HG03571 (cell line): Measurements from ENCODE around the gene MCM9.
"Not testable (repeated sequence)": the region's sequence is repeated elsewhere in the genome, so short reads cannot be mapped to it uniquely, and the experiment has no call there.

Source experiments
- ATAC-seq: cut with Tn5 transposase; IDR thresholded peaks from one replicate; pipeline ENCODE4 v1.9.1; 2021; ENCODE audit not compliant: unreplicated experiment

MCM9 gene

DNA sequence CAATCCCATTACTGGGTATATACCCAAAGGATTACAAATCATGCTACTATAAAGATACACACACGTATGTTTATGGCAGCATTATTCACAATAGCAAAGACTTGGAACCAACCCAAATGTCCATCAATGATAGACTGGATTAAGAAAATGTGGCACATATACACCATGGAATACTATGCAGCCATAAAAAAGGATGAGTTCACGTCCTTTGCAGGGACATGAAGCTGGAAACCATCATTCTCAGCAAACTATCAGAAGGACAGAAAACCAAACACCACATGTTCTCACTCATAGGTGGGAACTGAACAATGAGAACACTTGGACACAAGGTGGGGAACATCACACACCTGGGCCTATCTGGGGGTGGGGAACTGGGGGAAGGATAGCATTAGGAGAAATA lies 66.1 kb downstream of the MCM9 start:
- not testable (repeated sequence) for ATAC-seq

DNA sequence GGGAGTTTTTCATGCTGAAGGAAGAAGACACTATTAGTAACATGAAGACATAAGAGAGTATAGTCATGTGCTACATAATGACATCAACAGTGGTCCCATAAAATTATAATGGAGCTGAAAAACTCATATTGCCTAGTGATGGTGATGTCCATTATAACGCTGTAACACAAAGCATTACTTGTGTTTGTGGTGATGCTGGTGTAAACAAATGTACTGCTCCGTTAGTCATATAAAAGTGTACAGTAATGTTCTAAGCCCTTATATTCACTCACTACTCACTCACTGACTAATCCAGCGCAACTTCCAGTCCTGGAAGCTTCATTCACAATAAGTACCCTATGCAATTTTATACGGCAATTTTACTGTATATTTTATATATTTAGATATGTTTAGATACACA lies 67.8 kb downstream of the MCM9 start:
- ATAC-seq: no peak

DNA sequence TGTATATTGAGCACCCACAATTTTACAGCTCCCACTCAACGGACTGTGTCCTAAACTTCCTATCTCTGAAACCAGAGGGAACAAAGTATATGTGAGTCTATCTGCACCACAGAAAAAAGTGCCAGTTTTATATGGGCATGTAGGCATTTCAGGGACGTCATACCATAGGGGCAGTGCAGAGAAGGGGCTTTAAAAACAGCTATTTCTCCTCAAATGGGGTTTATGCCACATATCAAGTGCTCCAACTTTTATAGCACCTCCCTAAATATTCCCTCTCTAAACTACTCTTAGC lies 69.9 kb downstream of the MCM9 start:
- no peak for ATAC-seq

DNA sequence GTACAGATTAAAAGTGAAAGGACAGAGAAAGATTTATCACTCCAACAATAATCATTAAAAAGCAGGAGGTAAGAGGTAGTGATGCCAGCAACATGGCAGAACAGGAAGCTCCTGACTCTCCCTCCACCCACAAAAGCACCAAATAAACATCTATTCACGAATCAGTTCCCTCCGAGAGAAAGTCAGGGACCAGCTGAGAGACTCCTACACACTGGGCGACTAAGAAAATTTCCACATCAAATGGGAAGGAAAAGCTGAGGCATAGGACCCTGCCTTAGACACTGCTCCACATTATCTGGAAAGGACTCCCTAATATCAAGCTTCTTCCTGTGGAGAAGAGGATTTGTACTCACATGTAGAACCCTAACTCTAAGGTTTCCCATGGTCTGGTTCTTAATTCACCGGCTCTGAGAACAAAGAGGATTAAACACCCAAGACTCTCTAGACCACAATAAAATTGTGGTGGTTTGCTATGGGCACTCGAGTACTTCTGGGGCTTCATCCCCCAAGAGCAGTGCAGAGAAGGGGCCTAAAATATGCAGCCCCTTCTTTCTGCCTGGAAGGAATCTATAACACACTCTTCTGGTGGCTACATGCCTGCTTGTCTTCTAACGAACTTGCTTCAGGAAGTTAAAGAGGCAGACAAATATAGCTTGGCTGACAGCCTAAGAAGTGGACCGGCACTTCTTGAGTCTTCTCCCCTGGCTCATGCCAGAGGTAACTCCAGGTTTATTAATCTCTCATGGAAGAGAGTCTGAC lies 70.4 kb downstream of the MCM9 start:
- ATAC-seq: no peak

DNA sequence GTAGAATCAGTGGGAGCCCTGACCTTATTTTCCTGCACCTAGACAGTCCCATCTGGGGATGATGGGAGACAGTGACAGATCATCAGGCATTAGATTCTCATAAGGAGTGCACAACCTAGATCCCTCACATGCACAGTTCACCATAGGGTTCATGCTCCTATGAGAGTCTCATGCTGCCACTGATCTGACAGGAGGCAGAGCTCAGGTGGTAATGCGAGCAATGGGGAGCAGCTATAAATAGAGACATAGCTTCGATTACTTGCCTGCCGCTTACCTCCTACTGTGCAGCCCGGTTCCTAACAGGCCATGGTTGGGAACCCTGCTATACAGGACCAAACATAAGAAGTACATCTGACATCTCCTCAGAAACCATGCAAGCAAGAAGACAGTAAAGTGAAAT lies 72.5 kb downstream of the MCM9 start:
- no peak for ATAC-seq

DNA sequence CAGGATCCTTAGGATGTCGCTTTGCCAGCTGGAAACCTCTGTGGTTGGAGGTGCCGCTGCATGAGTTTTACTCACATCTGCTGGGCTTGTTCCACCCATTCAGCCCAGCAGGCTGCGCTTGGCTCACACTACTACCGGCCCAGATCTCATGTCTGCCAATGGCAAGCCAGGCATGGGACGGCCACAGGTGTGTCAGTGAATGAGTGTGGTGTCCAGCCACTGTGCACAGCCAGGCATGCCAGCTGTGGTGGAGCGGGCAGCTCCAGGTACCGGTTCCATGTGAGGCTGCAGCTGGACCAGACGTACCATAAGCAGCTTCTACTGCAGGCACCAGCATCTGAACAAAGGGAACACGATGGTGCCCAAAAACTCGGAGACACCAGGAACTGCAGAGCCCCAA lies 74.1 kb downstream of the MCM9 start:
- no peak for ATAC-seq

DNA sequence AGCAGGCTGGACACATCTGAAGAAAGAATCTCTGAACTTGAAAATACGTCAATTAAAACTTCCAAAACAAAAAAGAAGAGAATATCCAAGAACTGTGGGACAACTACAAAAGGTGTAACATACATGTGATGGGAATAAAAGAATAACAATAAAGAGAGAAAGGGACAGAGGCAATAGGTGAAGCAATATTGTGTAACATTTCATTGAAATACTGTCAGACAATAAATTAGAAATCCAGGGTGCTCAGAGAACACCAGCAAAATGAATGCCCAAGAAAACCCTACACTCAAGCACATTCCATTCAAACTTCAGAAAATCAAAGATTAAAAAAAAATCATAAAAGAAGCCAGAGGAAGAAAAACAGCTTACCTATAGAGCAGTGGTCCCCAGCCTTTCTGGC lies 74.6 kb downstream of the MCM9 start:
- ATAC-seq: no peak

DNA sequence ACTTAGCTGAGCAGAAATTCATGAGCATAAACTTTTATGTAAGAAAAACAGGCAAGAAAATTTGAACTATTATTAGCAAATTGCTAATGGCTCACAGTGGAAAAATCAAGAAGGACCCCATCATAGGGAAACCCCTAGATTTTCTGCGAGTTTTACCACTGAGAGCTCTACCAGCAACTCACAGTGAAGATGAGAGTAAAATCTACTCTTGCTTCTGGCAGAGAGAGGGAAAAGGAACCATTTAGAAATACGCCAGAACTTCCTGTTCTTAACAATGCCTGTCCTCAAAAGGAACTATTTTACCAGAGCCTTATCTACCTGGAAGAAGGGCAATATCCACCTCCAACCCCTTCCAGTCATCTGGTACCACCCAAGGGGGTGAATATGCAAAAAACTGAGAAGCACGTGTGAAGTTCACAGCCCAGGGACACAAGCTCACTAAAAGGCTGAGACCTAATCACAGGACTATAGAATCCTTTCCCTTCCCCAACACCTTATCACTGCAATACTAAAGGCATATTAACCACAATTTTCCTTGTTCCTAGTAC lies 75.4 kb downstream of the MCM9 start:
- no peak for ATAC-seq

DNA sequence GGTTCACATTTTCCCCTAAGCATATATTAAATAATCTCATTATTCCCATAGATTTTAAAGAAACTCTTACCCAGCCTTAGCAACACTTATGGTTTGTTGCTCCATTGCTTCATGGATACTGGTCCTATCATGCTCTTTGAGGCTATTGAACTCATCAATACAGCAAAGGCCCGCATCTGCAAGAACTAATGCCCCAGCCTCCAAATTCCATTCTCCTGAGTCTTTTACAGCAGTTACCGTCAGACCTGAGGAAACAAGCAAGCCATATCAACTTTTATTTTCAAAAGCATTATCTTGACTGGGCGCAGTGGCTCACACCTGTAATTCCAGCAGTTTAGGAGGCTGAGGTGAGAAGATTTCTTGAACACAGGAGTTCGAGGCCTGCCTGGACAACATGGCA lies 78.7 kb downstream of the MCM9 start:
- ATAC-seq: no peak

DNA sequence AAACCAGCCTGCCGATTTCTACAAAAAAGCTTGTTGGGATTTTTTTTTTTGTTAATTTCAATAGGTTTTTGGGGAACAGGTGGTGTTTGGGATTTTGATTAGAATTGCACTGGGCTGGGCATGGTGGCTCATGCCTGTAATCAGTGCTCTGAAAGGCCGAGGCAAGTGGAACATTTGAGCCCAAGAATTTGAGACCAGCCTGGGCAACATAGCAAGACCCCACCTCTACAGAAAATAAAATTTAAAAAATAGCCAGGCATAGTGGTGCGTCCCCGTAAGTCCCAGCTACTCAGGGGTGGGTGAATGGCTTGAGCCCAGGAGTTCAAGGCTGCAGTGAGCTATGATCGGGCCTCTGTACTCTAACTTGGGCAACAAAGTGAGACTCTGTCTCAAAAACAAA lies 81.6 kb downstream of the MCM9 start:
- no peak for ATAC-seq

DNA sequence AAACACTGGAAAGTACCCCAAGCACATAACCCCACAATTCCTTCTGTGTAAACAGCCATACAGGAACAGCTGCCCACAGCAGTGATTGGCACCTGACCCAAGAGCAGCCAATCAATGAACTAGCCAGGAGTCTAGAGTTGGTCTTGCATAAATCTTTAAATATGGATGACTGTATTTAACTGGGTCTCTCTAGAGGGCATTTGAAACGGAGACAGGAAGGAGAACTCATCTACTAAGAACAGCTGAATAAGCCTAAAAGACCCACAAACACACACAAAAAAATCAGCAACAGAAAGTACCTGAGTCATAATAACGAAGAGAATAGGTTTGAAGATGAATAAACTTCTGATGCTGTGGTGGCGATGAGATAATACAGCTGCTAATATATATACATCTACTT lies 90.0 kb downstream of the MCM9 start:
- peak; percentile 26 for ATAC-seq

DNA sequence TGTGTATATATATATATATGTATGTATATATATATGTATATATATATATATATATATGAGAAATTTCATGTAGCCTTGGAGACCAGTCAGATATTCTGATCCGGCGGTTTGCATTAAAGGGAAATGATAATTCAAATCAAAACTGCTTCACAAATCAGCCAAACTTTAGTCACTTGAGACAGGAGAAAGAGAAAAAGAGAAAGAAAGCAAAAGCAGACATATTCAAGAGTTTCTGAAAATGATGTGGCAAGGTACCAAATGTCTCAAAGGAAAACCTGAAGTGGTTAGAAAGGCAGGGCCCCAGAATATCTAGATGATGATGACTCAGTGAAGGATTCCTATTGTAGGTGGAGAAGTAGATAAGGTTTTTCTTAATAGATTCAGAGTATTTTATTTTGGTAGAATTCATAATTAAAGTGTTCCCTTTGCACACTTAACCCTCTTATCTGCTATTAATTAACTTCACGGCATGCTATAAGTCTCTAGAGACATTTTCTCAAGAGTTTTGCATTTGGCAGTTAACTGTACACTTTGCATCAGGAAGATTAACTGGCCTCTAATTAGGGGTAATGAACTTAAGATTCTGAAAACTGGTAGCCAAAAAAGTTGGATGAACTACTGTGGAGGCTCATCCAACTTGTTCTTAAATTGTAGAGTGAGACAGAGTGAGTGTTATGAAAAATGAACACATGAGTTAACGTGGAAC lies 91.1 kb downstream of the MCM9 start:
- peak; percentile 93 for ATAC-seq

DNA sequence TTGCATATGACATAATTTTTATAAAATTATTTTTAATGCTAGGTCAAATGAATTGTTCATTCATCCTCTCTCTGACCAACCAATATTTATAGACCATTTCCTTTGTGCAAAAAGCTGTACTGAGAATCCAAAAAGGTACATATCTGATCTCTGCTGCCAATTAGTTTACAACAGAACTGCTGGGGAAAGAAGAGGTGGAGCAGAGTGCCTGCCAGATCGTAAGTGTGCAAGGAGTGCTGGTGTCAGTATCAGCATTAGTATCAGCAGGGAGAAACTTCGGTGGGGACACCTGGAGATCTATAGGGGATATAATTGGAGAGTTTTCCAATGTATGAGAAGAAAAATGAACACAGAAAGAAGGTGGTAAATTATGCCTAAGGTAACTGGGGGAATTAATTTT lies 104.3 kb downstream of the MCM9 start:
- no peak for ATAC-seq

DNA sequence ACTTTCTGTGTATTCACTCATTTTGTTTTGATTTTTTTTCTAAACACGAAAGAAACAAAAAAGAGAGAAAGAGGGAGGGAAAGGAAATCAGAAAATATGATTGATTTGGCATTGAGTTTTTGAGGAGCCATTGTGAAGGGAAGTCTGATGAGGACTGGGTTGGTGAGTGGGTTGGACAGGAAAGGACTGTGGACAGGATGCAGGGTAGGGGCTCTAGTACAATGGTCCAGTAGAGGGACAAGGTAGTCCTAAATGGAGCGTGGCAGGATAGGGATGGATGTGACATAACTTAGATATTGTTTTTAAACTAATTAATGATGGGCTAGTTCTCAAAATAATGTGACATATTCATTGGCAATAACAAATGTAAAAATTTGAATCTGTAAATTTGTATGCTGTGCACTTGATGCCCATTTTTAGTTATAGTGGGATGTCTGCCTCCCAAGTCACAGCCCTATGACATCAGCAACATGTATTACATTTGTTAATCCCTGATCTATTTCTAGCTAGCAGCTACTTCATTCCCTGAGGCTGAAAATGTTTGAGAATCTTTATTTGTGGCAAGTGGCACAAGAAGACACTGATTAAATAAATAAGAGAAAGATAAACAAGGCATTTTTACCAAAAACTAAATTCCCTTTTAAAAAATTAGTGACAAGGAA lies 105.0 kb downstream of the MCM9 start:
- no peak for ATAC-seq

DNA sequence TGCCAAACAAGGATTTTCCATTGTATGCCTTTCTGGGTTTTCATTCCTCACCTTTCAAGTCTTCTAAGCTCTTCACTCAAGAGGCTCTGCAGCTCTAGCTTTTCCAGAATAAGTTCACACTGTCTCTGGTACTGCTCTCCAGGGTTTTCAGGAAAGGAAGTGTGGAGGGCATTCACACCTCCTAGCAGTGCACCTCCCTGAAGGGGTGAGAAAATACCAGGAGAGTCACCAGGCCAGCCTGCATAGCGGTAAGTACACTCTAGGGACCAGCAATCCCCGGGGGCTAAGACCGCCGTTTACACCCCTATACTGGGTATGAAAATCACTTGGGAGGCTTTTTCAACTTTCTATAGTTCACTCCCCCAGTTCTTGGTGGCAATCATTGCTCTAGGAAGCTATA lies 108.9 kb downstream of the MCM9 start:
- ATAC-seq: no peak

DNA sequence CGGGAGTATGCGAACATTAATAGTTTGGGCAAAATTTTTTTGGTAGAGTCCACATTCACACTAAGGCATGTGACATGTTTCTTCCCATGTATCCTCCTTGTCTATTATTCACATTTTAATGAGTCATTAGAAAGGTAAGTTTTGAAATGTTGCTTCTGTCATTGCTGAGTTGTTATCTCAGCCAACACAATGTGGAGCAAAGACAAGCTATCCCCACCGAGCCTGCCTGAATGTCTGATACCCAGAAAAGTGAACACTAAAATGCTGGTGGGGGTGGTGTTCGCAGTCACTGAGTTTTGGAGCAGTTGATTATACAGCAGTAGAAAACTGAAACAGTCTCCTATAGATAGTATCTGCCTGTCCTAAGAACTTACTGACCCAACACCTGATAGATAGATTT lies 109.3 kb downstream of the MCM9 start:
- ATAC-seq: no peak

DNA sequence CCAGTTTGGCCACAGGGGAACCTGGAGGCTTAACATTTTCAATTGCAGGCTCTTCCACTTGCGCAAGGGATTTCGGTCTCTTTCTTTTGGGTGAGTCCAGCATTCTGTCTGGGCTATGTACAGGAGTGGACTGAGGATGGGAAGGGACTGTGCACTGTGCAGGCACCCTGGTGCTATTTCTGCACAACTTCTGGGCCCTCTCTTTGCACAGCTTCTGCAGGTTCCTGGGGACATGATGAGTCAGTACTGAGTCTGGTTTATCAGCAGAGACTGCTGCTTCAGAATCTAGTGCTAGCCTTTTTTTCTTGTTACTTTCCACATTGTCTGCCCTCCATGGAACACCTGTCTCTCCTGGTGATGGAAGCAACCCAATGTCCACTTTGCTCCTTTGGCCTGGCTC lies 119.5 kb downstream of the MCM9 start:
- no peak for ATAC-seq

DNA sequence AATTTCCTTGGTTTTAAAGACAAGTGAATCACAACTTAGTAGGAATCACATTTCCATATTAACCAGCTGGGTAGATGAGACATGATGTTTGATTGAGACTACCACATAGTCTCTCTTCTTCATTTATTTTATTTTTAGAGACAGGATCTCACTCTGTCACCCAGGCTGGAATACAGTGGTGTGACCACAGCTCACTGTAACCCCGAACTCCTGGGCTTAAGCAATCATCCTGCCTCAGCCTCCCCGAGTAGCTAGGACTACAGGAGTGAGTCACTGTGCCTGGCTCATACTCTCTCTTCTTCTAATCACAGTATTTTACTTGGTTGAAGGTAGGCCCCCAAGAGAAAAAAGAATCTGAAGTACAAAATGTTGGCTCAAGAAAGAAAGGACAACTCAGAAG lies 121.2 kb downstream of the MCM9 start:
- ATAC-seq: no peak

DNA sequence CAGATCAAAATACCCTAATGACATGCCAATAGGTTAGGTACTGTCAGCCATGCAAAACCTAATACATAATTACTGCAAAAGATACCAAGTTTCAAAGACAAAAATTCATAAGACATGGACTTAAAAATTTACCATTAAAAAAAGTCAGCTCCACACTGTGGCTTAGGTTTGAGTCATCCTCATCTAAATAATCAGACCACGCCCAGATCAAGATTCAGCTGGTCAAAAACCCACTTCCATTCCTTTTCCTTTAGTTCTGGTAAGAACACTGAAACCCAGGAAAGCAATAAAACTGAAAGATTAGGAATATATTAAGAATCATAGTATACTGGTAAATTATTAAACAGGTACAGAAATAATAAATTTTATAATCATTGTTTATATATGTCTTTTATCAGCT lies 122.0 kb downstream of the MCM9 start:
- no peak for ATAC-seq

DNA sequence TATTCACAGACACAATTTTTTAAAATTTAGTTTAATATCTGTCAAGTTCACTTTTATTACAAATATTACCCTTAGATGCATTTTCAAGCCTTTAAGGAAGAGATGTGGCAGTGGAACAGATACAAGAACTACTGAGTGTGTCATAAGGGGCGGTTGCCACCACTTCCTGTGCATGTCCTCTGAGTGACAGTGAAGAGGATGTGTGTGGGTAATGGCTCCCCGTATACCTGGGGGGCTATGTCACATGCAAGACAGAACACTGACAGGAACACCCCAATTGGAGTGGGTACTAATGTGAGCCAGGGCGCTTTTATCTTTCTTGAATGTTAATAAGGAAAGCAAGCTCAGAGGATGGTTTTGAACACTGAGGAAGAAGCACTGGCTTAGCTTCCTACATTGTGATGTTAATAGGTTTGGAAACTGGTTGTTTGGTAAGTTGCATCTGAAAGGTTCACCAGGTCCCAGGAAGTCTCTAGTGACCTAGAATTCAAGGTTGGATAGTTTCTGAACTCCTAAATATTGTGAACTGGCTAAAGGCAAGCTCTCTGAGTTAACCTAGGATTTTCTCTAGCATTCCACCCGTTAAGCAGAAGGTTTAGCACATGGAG lies 124.4 kb downstream of the MCM9 start:
- peak; percentile 81 for ATAC-seq

DNA sequence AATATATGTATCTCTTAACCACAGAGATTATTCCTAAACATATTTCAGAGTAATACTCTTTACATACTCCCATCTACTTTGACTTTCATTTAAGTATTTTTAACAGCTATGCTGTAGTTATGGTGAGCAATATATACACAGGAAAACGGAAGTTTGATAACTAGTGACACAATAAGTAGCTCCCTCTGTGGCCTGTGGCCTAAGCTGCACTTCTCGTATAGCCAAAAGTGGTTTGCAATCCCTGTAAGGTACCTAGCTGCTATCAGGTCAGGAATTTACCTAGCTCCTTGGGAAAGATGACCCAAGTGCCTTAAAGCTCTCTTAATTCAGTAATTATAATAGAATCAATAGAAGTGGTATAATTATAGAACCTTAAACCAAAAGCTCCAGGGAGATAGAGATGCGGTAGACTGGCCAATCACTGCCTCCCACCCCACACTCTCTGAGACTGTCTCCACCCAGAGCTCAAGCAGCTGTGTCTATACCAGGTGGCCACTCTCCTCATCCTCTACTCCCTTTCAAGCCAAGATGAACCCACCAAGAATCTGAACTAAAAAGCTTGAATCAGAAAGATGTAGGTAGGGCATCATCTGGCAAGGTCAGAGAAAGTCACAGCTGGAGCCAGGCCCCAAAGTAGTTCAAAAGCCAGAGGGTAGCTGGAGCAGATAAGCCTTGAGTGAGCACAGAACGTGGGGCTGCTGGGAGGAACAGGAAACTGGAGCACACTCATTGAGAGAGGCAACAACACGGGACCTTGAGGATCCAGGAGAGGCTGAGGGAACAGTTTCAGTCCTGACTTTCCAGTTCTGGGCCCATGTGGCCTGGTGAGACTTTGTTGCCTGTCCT lies 125.9 kb downstream of the MCM9 start:
- peak; percentile 50 for ATAC-seq
